IPS-11a (cell line): ENCODE results near the gene SEMA5B.

Experiments
- H3K4me3 ChIP-seq: one replicate; pipeline ENCODE4 v1.5.1; 2013; ENCODE audit warnings: low read depth, low read length, control low read depth

Gene SEMA5B

DNA sequence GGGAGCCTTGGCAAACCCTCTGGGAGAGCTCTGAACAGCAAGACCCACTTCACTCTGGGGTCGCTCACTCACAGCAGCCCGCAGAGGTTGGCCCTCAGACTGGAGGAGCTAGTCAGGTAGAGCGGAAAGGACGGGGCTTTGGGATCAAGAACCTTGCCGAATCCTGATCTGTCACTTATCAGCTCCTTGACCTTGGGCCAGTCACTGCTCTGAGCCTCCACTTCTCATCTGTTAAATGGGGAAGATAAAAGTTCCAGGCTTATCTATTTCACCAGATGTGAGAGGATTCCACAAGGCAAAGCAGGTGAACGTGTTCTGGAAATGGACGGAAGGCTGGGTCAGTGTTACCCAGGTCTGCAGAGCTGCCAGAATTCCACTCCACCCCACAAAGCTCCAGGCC lies 29.4 kb downstream of the SEMA5B start:
- H3K4me3 ChIP-seq: no peak overlapping the region

DNA sequence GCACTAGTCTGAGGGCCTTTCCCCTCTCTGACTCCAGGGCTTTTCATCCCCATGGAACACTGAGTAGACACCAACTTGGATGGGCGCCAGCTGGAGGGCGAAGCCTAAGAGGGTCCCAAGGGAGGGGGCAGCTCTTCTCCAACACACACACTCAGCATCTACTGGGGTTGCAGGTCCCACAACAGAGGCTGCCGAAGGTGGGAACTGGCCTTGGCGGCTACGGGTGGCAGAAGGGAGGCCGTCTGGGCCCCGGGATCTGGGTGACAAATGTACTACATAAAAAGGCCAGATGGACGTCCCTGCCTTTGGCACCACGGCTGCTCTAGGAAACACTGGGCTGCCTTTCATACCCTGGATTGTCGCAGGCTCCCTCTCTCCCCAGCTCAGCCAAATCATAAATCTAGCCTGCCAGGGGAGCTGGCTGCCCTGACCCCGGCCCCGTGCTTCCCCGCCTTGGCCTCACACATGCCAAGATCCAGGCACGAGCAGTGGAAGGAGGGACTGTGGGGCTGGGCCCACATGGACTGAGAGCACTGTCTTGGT lies 31.5 kb downstream of the SEMA5B start:
- H3K4me3 ChIP-seq: no peak overlapping the region

DNA sequence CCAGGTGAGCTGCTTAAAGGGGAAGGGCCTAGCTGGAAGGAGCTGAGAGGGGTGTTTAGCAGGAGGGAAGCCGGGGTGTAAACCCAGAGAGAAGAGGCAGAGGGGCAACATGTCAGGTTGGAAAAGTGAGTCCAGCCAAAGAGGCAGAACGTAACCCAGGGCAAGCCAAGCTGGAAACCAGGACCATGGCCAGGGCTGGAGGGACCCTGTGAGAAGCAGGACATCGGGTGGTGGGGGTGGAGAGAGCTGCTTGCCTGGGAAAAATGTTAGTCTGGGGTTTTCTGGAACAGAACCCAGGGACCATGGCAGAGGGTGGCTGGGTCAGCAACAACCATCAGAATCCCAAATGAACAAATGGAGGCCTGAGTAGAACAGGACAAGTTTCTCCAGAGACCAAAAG lies 32.6 kb downstream of the SEMA5B start:
- H3K4me3 ChIP-seq: no peak overlapping the region

DNA sequence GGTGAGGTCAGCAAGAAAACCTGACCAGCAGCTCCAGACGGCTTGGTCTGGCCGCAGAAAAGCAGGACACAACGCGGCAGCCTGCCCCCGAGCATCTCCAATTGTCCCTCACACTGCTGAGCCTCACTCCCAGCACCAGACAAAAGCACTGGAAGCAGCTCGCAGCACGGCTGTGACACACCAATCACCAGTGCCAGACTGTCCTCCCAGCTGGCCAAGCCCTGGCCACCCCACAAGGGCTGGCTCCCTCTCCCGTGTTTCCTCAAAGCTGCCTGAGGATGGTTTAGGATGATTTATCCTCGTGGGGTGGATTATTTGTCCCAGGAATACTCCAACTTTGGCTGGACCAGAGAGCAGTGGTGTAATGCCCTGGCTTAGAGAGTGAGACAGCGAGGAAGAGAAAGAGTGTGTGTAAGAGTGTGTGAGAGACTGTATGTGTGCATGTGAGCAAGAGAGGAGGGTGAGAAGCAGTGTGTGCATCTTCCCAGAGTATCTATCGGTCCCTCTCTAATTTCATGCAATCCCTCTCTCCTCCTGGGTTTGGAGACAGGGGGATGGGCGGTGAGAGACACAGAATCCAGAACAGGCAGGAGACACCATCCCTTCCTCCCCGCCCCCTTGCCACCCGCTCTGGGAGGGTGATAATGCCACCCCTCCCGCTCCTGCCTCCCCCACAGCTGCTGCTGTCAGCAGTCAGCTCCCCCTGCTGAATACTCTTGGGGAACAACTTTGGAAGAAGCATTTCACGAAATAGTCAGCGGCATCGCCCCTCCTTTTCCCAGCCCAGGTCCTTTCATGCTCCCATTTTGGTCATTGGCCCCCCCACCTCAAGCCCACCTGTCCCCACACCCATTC lies 34.2 kb downstream of the SEMA5B start:
- H3K4me3 ChIP-seq: no peak overlapping the region

DNA sequence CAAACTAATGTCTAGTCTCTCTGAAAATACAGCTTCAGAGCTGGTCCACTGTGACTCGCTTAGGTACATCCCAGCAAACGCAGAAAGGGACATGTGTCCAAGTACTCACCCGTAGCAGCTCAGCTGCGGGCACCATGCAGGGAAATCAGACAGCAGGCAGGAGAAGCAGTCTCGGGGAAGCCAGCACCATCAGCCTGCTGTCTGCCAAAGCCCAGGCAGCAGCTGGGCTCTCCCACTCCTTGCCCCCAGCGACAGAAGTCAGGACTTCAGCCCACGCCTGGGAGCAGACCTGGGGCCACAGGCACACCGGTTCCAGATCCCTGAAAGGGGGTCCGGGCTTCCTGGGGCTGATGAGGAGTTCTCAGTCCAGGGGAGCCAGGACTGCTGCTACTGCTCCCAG lies 34.9 kb downstream of the SEMA5B start:
- no peak overlapping the region for H3K4me3 ChIP-seq

DNA sequence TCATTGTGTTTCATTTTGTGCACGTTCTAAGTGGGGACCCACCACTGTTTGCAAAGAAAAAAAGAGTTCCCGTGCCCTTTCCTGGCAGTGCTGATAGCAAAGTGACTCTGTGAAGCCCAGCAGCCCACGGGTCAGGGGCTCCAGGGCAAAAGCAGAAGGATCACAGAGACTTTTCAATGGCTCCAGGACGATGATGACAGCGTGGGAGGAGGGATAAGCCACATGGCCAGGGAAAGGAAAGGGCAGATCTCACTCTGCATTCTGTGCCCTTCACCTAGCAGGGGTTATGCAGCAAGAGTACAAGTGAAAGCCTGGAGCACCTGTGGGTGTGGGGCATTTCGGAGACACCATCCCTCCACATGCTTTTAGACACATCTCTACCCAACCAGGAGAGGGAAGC lies 35.4 kb downstream of the SEMA5B start:
- H3K4me3 ChIP-seq: no peak overlapping the region

DNA sequence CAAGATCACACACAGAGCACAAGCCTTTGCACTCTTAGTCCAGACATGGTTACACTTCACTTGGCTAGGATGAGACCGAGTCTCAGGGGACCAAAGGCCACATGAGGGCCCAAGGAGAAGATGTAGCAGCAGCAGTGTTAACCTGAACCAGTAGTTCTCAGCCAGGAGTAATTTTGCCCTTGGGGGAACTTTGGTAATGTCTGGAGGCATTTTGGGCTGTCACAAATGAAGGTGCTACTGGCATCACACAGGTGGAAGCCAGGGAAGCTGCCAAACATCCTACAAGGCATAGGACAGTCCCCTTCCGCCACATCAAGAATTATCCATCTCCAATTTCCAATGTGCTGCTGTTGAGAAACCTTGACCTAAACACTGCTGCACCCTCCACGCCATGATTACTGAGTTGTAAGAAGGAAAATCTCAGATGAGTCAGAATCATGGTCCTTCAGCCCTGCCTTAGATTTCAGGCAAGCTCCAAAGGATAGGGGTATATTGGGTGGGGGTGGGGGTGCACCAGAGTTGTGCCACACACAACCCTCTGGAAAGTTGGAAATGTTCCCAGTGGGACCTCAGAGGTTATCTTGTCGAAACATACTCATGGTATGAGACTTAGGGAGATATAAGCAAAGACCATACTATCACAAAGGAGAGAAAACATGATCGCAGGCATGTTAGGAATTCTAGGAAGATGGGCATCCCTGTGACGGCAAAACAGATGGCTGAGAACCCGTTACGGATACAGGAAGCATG lies 36.2 kb downstream of the SEMA5B start:
- H3K4me3 ChIP-seq: no peak overlapping the region

DNA sequence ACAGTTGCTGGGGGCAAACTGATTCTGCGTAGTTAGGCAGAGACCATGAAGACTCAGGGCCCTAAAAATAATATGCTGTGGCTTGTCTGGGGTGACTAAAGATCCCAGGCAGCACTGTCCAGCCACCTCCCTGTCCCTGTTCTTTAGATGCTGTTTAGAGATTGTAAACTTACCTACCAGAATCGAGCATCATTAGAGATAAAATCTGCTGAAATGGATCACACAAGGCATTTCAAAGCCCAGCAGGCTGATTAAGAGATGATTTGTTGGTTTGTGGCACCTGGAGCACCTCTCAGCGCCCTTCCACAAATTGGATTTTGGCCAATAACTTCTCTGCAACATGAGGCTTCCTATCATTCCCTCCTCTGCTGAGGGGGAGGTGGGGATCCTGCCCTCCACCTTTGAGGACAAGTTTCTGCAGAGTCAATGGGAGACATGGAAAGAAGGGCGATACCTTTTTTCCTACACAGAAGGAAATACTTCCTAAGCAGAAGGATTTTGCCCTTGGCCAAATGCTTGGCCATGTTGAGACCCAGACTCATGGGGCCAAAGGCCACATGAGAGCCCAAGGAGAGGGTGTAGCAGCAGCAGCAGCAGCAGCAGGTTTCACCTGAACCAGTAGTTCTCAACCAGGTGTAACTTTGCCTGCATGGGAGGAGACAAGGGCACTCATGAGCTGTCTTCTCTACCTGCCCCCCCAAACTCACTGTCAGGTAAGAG lies 37.5 kb downstream of the SEMA5B start:
- no peak overlapping the region for H3K4me3 ChIP-seq

DNA sequence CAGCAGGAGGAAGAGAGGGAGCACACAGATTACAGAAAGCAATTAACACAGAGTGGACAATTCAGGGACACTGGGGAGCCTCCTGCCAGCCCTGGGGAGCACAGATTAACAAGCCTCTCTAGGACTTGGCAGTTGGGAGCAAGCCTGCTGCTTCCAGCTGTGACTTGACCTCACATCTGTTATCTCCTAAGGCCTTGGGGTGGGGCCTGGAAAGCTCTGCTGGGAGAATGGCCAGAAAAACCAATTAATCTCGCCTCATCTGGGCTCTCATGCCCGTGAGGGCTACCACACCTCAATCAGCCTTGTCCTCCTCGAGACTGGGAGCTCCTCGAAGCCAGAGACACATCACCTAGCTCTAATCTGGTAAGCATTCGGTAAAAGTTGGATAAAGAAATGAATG lies 39.1 kb downstream of the SEMA5B start:
- H3K4me3 ChIP-seq: no peak overlapping the region

DNA sequence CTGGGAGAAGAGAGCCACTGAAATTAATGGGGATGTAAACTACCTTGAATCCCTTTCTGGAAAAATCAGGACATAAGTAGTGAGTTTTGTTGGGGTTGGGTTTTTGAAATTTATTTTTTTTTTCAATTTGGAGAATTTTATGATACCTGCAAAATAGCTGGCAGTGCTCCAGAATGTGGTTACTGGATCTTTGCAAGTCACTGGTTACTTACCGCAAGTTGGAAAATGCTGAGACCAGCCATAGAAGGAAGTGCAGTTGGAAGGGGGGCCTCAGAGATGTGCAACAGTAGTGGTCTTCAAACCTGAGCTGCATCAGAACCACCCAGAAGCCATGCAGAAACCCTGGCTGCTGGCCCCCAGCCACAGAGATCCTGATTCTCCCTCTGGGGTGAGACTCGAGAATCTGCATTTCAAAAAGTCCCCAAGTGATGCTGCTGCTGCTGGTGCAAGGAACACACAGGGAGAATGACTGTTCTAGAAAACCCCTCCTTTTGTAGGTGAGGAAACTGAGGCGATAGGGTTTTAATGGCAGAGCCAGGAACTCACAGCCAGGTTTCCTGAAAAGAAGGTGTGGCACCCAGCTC lies 39.7 kb downstream of the SEMA5B start:
- no peak overlapping the region for H3K4me3 ChIP-seq

DNA sequence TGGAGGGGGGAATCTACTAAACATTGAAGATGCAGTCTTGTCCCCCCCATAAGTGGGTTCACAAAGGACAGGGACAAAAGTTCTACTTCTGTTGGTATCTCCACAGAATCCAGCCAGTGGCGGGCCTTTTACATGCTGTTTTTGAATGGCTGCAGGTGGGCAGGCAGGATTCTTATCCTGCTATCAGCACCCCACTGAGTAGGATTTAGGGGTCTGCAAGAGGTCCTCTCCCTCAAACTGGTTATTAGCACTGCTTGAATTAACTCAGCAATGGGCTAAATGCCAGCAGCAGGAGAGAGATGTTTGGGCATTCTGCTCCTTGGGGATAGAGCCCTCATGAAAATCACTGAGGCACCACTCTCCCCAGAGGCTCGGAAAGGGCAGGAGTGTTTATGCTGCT lies 40.3 kb downstream of the SEMA5B start:
- H3K4me3 ChIP-seq: no peak overlapping the region

DNA sequence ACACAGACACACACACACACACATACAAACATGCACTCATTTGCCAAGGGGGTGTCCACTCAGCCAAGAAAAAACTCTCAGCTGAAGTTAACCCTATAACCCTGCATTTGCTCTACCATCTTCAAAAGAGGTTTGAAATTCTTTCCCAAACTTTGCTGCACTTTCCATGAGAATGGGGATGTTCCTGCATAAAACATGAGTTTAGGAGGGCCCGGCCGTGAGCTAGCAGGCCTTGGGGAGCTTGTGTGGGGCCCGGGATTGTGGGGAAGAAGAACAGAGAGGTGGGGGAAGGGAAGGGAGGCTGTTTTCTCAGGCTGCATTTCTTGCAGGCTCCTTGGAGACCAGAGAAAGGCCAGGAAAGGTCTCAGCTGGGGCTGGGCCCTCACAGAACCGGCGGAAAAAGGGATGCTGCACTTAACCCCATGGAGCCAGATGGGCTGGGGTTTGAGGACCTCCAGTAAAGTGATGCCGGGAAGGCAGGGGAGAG lies 40.8 kb downstream of the SEMA5B start:
- H3K4me3 ChIP-seq: no peak overlapping the region

DNA sequence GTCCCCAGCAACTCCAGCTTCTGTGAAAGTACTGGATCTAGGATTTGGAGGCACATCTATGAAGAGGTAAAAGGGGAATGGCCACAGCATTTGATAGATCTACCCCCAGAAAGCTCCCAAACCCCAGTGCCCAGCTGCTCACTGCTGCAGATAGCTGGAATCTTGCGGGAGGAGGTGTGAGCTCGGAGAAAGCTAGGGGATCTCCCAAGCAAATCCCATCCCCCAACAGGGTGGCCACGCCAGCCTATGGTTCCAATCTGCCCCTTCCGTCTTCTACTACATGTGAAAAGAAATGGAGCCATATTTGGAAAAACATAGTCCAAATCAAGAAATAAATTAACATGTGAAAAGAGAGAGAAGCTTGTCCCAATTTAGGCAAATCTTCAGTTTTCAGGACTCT lies 42.0 kb downstream of the SEMA5B start:
- no peak overlapping the region for H3K4me3 ChIP-seq

DNA sequence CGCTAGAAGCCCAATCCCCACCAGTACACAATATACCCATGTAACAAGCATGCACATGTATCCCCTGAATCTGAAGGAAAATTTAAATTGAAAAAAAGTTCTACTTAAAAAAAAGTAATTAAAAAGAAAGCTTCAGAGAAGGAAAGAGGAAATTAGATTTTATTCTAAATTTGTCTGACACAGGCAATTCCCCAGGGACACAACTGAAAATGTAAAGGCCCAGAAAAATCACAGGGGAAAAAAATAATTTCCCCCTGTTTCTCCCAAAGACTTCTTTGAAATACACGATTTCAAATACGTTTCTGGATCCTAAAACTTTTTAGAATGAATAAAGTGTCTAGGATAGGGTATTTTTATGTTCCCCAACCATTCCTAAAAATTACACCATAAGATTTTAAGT lies 42.9 kb downstream of the SEMA5B start:
- no peak overlapping the region for H3K4me3 ChIP-seq

DNA sequence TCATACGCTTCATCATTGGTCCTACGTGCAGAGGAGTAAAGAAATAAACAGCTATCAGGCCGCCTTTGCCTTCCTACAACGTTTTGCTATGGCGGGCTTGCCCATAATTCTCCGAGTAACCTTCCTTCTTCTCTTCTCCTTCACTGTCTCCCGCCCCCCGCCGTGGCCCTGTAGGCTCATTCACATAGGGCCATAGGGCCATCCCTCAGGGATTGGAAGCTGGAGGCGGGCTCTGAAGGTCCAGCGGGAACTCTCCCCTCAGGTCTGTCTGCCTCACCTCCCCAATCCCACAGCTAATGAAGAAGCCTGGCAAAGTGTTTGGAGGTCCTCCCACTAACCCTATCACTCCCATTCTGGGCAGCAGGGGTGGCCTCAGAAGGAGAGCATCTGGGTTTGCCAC lies 43.6 kb downstream of the SEMA5B start:
- H3K4me3 ChIP-seq: no peak overlapping the region

DNA sequence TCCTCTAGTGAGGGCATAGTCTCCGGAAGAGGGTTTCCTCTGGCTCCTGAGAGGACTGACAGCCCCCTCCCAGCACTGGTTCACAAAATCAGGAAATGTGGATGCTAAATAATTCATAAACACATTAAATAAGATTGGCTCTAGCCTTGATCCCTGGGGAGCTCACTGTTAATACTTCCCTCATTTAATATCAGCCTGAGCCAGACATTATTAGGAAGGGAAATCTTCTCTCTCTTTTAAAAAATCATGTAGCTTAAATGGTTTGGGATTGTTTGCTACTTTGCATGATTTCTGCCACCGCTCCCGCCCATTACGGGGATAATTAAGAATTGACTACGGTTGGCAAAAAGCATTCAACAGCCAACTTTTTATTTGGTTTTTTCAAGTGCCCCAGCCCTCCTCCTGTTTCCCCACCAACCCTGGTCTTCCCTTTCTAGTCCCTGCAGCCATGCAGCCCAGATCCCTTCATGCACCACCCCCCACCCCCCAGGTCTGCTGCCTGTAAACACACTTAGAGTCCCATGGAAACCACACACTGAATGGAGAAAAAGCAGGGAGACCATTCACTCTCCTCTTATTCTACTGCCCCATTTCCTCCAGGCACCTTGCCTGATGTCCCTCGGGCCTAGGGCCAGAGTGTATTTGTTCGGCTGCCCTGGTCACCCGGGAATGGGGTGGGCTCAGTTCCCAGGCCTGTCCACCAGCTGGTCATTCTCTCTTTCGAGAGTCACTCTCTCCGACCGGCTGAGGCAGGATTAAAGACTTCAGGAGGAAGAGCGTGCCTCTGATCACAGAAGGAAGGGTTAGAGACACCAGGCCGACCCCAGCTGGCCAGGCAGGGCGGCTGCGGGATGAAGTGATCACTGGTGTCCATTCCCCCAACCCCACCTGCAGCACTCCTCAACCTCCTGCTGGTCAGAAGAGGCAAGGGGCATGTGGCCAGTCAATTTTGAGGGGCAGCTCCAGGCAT lies 45.1 kb downstream of the SEMA5B start:
- no peak overlapping the region for H3K4me3 ChIP-seq

DNA sequence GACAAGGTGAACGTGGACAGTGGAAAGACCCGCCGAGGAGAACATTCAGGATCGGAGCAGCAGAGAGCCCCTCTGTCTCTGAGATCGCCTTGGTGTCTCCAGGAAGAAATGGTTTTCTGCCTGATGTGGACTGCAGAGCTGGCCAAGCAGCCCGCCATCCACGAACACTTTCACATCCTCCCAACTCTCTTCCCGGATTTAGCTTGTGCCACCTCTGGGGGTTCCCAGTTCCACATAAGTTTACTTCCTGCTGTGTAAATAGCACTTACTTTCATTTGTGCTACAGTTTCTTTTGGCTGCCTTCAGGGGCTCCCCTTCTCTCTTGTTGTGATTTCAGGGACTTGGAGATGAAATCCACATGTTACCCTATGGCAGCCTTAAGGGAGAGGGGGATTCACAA lies 48.4 kb downstream of the SEMA5B start:
- no peak overlapping the region for H3K4me3 ChIP-seq

DNA sequence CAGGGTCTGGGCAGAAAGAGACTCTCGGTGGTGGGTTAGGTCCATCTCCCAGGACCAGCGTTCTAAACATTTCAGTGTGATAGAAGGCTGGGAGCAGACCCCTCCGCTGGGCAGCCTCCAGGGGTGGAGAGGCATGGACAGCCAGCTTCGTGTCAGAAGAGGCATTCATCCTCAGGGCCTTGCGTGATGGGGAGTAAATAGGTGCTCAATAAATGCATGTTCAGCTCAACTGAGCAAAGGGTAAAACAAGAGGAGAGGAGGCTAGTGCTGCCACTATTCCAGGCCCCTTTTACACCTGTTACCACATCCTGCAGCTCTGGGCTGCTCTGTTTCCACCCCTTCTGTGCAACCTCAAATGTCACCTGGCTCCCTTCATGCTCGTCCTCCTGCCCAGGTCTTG lies 49.0 kb downstream of the SEMA5B start:
- no peak overlapping the region for H3K4me3 ChIP-seq

DNA sequence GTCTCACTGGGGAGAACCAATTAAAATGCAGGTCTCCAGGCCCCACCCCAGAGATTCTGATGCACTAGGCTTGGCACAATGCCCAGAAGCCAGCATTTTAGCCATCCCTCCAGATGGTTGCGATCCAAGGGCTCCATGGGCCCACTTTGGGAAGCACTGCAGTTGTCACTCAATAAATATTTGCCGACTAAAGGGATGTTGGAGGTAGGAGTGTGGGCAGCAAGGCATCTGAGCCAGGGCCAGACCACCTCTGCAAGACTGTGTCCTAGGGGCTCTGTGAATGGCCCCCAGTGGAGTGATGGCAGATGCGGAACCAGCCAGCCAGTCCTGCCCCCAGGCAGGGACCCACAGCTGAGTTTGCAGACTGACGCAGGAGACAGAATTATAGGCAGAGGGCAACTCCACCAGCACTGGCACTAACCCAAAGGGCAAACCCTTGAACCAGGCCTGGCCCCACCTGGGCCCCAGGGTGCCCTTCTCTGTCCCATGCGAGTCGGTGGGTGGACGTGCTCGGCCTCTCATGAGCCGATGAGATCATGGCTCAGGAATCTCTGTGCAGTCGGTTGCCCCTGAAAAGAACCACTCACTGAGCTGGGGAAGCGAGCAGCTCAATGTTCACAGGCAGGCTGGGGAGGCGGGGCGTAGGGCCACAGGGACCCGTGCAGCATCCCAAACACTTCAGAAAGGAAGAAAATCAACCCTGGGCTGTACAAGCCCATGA lies 49.7 kb downstream of the SEMA5B start:
- no peak overlapping the region for H3K4me3 ChIP-seq
